ENCODE results near the gene NFATC1. TPM values are rescaled to one million over a fixed set of nuclear protein-coding genes. Genes with fewer than 3 reads are reported as not detected.

The NFATC1 gene
- total and polyA plus RNA-seq, 2 experiments from 2014 or later: 4.2 to 11.3 TPM

DNA sequence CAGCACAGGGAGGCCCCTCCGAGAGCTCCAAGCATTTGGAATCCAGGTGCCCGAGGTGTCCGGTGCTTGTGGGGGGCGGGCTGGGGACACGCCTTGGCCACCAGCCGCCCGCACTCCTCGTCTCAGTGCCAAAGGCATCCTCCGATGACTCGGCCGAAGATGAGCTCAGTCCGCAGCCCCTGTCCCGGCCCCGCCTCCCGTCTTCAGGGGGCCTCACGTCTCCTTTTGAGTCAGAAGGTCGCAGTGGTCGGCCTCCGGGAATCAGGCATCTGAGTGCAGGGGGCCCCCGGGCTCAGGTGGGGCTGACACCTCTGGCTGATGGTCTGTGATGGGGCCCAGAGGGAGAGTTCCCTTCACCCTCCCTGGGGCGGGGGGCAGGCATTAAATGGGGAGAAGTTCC, 74.8 kb downstream of the NFATC1 start:
- TF ChIP-seq EZH2phosphoT487 (IDR thresholded peaks at IDR 0.05; ENCODE audit: low read depth, severe bottlenecking, unreplicated experiment) (no peak), EZH2 (IDR thresholded peaks at IDR 0.05; ENCODE audit: borderline replicate concordance) (no peak), CTCF (IDR thresholded peaks at IDR 0.05; ENCODE audit: poor library complexity) (no peak)
- Histone ChIP-seq H3K27ac (no peak overlapping the region), H3K9me2 (replicated peaks; ENCODE audit: insufficient read depth) (no peaks in the 10 kb centered on the region), H2AFZ (no peak overlapping the region), H3K9me3 (ENCODE audit: low read depth) (no peaks in the 10 kb centered on the region), H3K4me1 (ENCODE audit: insufficient read depth) (no peaks in the 10 kb centered on the region), H3K4me2 (no peak overlapping the region), H3K4me3 (no peak overlapping the region), H3K79me2 (no peaks in the 10 kb centered on the region), H3K27me3 (no peaks in the 10 kb centered on the region), H3K36me3 (replicated peaks; ENCODE audit: insufficient read depth, low read depth) (no peaks in the 10 kb centered on the region), H4K20me1 (ENCODE audit: insufficient read depth, poor library complexity, severe bottlenecking) (no peaks in the 10 kb centered on the region)
- 83% methylated on average over 21 of the region's 21 CpGs for WGBS (ENCODE audit: low lambda C conversion rate, missing lambda C conversion rate)
- DNase-seq (ENCODE audit: low spot score): no peak

DNA sequence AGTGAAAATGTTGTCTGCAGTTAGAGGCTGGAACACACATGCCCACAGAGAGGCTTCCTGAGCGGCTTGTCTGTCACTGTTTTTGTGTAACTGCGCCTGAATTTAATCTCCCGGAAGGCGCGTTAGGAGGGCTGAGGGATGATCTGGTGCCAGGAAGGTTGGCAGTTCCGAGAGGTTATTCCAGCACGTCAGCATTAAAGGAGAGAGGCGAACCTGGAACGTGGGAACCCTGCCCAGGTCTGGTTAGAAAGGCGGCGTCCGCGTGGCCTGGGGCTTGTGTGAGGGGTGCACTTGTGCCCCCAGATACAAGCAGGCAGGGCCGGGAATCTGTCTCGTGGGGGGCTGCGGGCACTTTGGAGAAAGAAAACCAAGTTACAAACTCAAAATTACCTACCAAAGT, 75.3 kb downstream of the NFATC1 start:
- DNase-seq (ENCODE audit: low spot score): no peak
- Histone ChIP-seq H4K20me1 (ENCODE audit: insufficient read depth, poor library complexity, severe bottlenecking) (no peaks in the 10 kb centered on the region), H3K36me3 (replicated peaks; ENCODE audit: insufficient read depth, low read depth) (no peaks in the 10 kb centered on the region), H3K4me3 (no peak overlapping the region), H3K27ac (no peak overlapping the region), H3K4me1 (ENCODE audit: insufficient read depth) (no peaks in the 10 kb centered on the region), H3K9me2 (replicated peaks; ENCODE audit: insufficient read depth) (no peaks in the 10 kb centered on the region), H3K4me2 (no peak overlapping the region), H3K27me3 (no peaks in the 10 kb centered on the region), H3K79me2 (no peaks in the 10 kb centered on the region), H2AFZ (no peak overlapping the region), H3K9me3 (ENCODE audit: low read depth) (no peaks in the 10 kb centered on the region)
- 83% methylated on average over 16 of the region's 16 CpGs for WGBS (ENCODE audit: low lambda C conversion rate, missing lambda C conversion rate)
- TF ChIP-seq EZH2 (IDR thresholded peaks at IDR 0.05; ENCODE audit: borderline replicate concordance): no peak
- no peak for TF ChIP-seq EZH2phosphoT487 (IDR thresholded peaks at IDR 0.05; ENCODE audit: low read depth, severe bottlenecking, unreplicated experiment)
- no peak for TF ChIP-seq CTCF (IDR thresholded peaks at IDR 0.05; ENCODE audit: poor library complexity)

GRCh38 chr18:79471597-79471996, 75.9 kb downstream of the NFATC1 start:
- Histone ChIP-seq H3K4me3 (no peak overlapping the region), H2AFZ (no peak overlapping the region), H3K79me2 (no peaks in the 10 kb centered on the region), H3K36me3 (replicated peaks; ENCODE audit: insufficient read depth, low read depth) (no peaks in the 10 kb centered on the region), H3K27ac (no peak overlapping the region), H3K4me1 (ENCODE audit: insufficient read depth) (no peaks in the 10 kb centered on the region), H3K9me2 (replicated peaks; ENCODE audit: insufficient read depth) (no peaks in the 10 kb centered on the region), H3K4me2 (no peak overlapping the region), H4K20me1 (ENCODE audit: insufficient read depth, poor library complexity, severe bottlenecking) (no peaks in the 10 kb centered on the region), H3K27me3 (no peaks in the 10 kb centered on the region), H3K9me3 (ENCODE audit: low read depth) (no peaks in the 10 kb centered on the region)
- 93% methylated on average over 16 of the region's 16 CpGs for WGBS (ENCODE audit: low lambda C conversion rate, missing lambda C conversion rate)
- TF ChIP-seq CTCF (IDR thresholded peaks at IDR 0.05; ENCODE audit: poor library complexity): no peak
- no peak for TF ChIP-seq EZH2 (IDR thresholded peaks at IDR 0.05; ENCODE audit: borderline replicate concordance)
- TF ChIP-seq EZH2phosphoT487 (IDR thresholded peaks at IDR 0.05; ENCODE audit: low read depth, severe bottlenecking, unreplicated experiment): no peak
- no peak for DNase-seq (ENCODE audit: low spot score)

- Histone ChIP-seq H3K4me3 (no peak overlapping the region), H3K27ac (no peak overlapping the region), H3K4me2 (no peak overlapping the region), H2AFZ (no peak overlapping the region), H3K27me3 (no peaks in the 10 kb centered on the region), H3K79me2 (no peaks in the 10 kb centered on the region), H3K36me3 (replicated peaks; ENCODE audit: insufficient read depth, low read depth) (no peaks in the 10 kb centered on the region), H3K4me1 (ENCODE audit: insufficient read depth) (no peaks in the 10 kb centered on the region), H3K9me2 (replicated peaks; ENCODE audit: insufficient read depth) (no peaks in the 10 kb centered on the region), H3K9me3 (ENCODE audit: low read depth) (no peaks in the 10 kb centered on the region), H4K20me1 (ENCODE audit: insufficient read depth, poor library complexity, severe bottlenecking) (no peaks in the 10 kb centered on the region)
- no peak for TF ChIP-seq CTCF (IDR thresholded peaks at IDR 0.05; ENCODE audit: poor library complexity)
- TF ChIP-seq EZH2 (IDR thresholded peaks at IDR 0.05; ENCODE audit: borderline replicate concordance): no peak
- no peak for TF ChIP-seq EZH2phosphoT487 (IDR thresholded peaks at IDR 0.05; ENCODE audit: low read depth, severe bottlenecking, unreplicated experiment)
- 93% methylated on average over 10 of the region's 10 CpGs for WGBS (ENCODE audit: low lambda C conversion rate, missing lambda C conversion rate)
- no peak for DNase-seq (ENCODE audit: low spot score)
Measured at GRCh38 chr18:79472176-79472575, 76.4 kb downstream of the NFATC1 start.
